GM12865 (cell line): ENCODE results near the gene PRDM11.

ENCODE experiments used
- DNase-seq: peaks from one replicate; pipeline ENCODE4 v3.0.0; 2010; ENCODE audit warnings: low read depth
- H3K4me3 ChIP-seq: 2 replicates; pipeline ENCODE4 v1.5.1; 2011; ENCODE audit warnings: mild to moderate bottlenecking, low read depth, low read length, control low read depth
- CTCF ChIP-seq: IDR thresholded peaks from 2 replicates; pipeline ENCODE4 v1.5.1; 2011; ENCODE audit warnings: low read length, control low read depth, low read depth, inconsistent platforms; ENCODE audit not compliant: insufficient read depth; ENCODE audit errors: missing control alignments

Gene PRDM11

GRCh38 chr11:45232341-45233080, 86.1 kb downstream of the PRDM11 start:
- DNase-seq: no peak
- TF ChIP-seq CTCF: no peak

GRCh38 chr11:45233121-45233803, 86.8 kb downstream of the PRDM11 start:
- TF ChIP-seq CTCF: peak; percentile 94
- peak; percentile 66 for DNase-seq
- no peak overlapping the region for H3K4me3 ChIP-seq

More at GRCh38 chr11:45232341-45233080, 86.1 kb downstream of the PRDM11 start:
- H3K4me3 ChIP-seq: no peak overlapping the region

GRCh38 chr11:45233804-45234170, 87.3 kb downstream of the PRDM11 start:
- H3K4me3 ChIP-seq: no peak overlapping the region
- no peak for TF ChIP-seq CTCF
- DNase-seq: no peak

- DNase-seq: no peak
- TF ChIP-seq CTCF: no peak
- no peak overlapping the region for H3K4me3 ChIP-seq
These were observed 88.0 kb downstream of the PRDM11 start for GRCh38 chr11:45234306-45235006.

- TF ChIP-seq CTCF: no peak
- no peak overlapping the region for H3K4me3 ChIP-seq
- DNase-seq: no peak
These were observed 91.4 kb downstream of the PRDM11 start for GRCh38 chr11:45237711-45238315.

GRCh38 chr11:45238724-45239123, 92.3 kb downstream of the PRDM11 start:
- no peak for DNase-seq
- no peak overlapping the region for H3K4me3 ChIP-seq

More at GRCh38 chr11:45238724-45239123, 92.3 kb downstream of the PRDM11 start:
- TF ChIP-seq CTCF: no peak
